K562 (cell line): ENCODE data around the gene CNKSR3. TPM values are rescaled to one million over a fixed set of nuclear protein-coding genes. Genes with fewer than 3 reads are reported as not detected.

ENCODE experiments used
- ATAC-seq: fragments of 200-7000 bp; cut with Tn5 transposase; 3 replicates; pipeline ENCODE4 v1.9.1; 2020; ENCODE audit warnings: moderate library complexity
- BruUV-seq: library from RNA; stranded (reverse); fragments of 400-500 nt; replicated peaks from 2 replicates; lab custom pipeline; 2021; lab: Mats Ljungman, UMichigan
- CTCF ChIA-PET: fragments of 300-600 bp; formaldehyde crosslinking; extraction: SDS; loops from one replicate; lab custom pipeline; 2021; ENCODE audit warnings: low intra/inter-chr PET ratio; lab: Yijun Ruan, JAX
- POLR2A ChIA-PET: fragments of 300-600, 350-650 bp; sonication (Branson Sonifier 250); formaldehyde crosslinking; extraction: SDS; loops from one replicate; lab custom pipeline; 2021; ENCODE audit warnings: antibody characterized with exemption, inconsistent platforms; lab: Yijun Ruan, JAX
- DNase-seq, 4 experiments: peaks; one replicate each; pipeline versions ENCODE4 v3.0.0 to v3.0.0-alpha.2; 2011 to 2018; ENCODE audit warnings: low spot score in 3 of 4, mixed read lengths in 3 of 4; ENCODE audit errors: extremely low read depth in 1 of 4
- FAIRE-seq: peaks from 2 replicates; lab custom pipeline; 2011; peaks lifted over from hg19 to GRCh38; lab: Jason Lieb, UNC
- H2AFZ ChIP-seq: 2 replicates; pipeline ENCODE4 v1.6.0; 2011; ENCODE audit warnings: low read depth, low read length, control low read depth, inconsistent platforms
- H3K27ac ChIP-seq: fragments of 200-600 bp; 3 replicates; pipeline ENCODE4 v1.8.0; 2011; ENCODE audit warnings: low read depth, mild to moderate bottlenecking, control low read depth, inconsistent platforms, low read length, moderate library complexity, mixed read lengths; ENCODE audit errors: extremely low read depth
- H3K27me3 ChIP-seq, 2 experiments: fragments of 300-600 bp in 1 of 2; 2 replicates in 1 of 2; 3 replicates in 1 of 2; pipeline versions ENCODE4 v1.6.0 to v1.8.0; 2011; ENCODE audit warnings: inconsistent platforms in 2 of 2, low read length in 2 of 2, mild to moderate bottlenecking in 1 of 2, mixed read lengths in 1 of 2, moderate library complexity in 1 of 2; ENCODE audit not compliant: control insufficient read depth in 2 of 2, insufficient read depth in 2 of 2
- H3K36me3 ChIP-seq: fragments of 300-600 bp; 3 replicates; pipeline ENCODE4 v1.8.0; 2011; ENCODE audit warnings: mild to moderate bottlenecking, low read length, inconsistent platforms; ENCODE audit not compliant: control insufficient read depth, insufficient read depth
- H3K4me1 ChIP-seq, 2 experiments: fragments of 200-600 bp in 1 of 2; replicated peaks in 1 of 2; 2 replicates in 1 of 2; 3 replicates in 1 of 2; pipeline versions ENCODE4 v1.5.1 to v1.8.0; 2011; ENCODE audit warnings: inconsistent platforms in 2 of 2, low read length in 2 of 2, mild to moderate bottlenecking in 1 of 2, mixed read lengths in 1 of 2, moderate library complexity in 1 of 2; ENCODE audit not compliant: control insufficient read depth in 2 of 2, insufficient read depth in 2 of 2
- H3K4me2 ChIP-seq: 2 replicates; pipeline ENCODE4 v1.6.1; 2011; ENCODE audit warnings: low read length, control low read depth, inconsistent platforms, mixed read lengths; ENCODE audit not compliant: insufficient read depth
- H3K4me3 ChIP-seq: fragments of 200-600 bp; sonication (generic), shearing (Covaris generic); 2 replicates; pipeline ENCODE4 v1.5.1; 2016; ENCODE audit warnings: control low read depth, inconsistent platforms
- H3K79me2 ChIP-seq: fragments of 200-600 bp; 3 replicates; pipeline ENCODE4 v1.8.0; 2011; ENCODE audit warnings: low read length, inconsistent platforms; ENCODE audit not compliant: control insufficient read depth, insufficient read depth
- H3K9ac ChIP-seq, 2 experiments: 2 replicates each; pipeline versions ENCODE4 v1.6.0 to v1.6.1; 2011; ENCODE audit warnings: low read depth in 2 of 2, low read length in 2 of 2, control low read depth in 1 of 2, inconsistent platforms in 1 of 2, mild to moderate bottlenecking in 1 of 2, mixed read lengths in 1 of 2; ENCODE audit not compliant: insufficient read depth in 1 of 2
- H3K9me1 ChIP-seq: one replicate; pipeline ENCODE4 v1.6.0; 2011; ENCODE audit warnings: inconsistent platforms, mild to moderate bottlenecking, low read length, moderate library complexity; ENCODE audit not compliant: control insufficient read depth, insufficient read depth
- H3K9me3 ChIP-seq: replicated peaks from 2 replicates; pipeline ENCODE4 v1.5.1; 2011; ENCODE audit warnings: low read depth, low read length, inconsistent platforms; ENCODE audit not compliant: control insufficient read depth, insufficient read depth
- H4K20me1 ChIP-seq: replicated peaks from 2 replicates; pipeline ENCODE4 v1.6.1; 2011; ENCODE audit warnings: low read length, inconsistent platforms, mixed read lengths; ENCODE audit not compliant: control insufficient read depth, insufficient read depth
- ARID2 ChIP-seq: fragments of 450-650 bp; IDR thresholded peaks from 2 replicates; pipeline ENCODE4 v1.6.1; 2017; ENCODE audit warnings: antibody characterized with exemption, mild to moderate bottlenecking
- CBX3 ChIP-seq, 2 experiments: IDR thresholded peaks; 1 replicate in 1 of 2; 2 replicates in 1 of 2; pipeline ENCODE4 v1.6.1; 2012; ENCODE audit warnings: inconsistent platforms in 2 of 2, low read length in 2 of 2, borderline replicate concordance in 1 of 2, control low read depth in 1 of 2
- CSDE1 ChIP-seq, 2 experiments: fragments of 450-650 bp; IDR thresholded peaks; 2 replicates each; pipeline ENCODE4 v1.6.1; 2016; ENCODE audit warnings: mild to moderate bottlenecking in 1 of 2
- KAT2B ChIP-seq: IDR thresholded peaks from one replicate; pipeline ENCODE4 v1.6.1; 2012; ENCODE audit warnings: low read depth, mild to moderate bottlenecking, control low read depth, inconsistent platforms, low read length, moderate library complexity
- L3MBTL2 ChIP-seq: fragments of 450-650 bp; IDR thresholded peaks from 2 replicates; pipeline ENCODE4 v1.6.1; 2016; ENCODE audit warnings: mild to moderate bottlenecking, moderate library complexity
- MECOM ChIP-seq: fragments of 250-450 bp; sonication (Bioruptor Pico); IDR thresholded peaks from 2 replicates; pipeline ENCODE4 v1.8.0; 2022; ENCODE audit warnings: inconsistent platforms
- MED1 ChIP-seq: sonication (generic); formaldehyde crosslinking; IDR thresholded peaks from 2 replicates; pipeline ENCODE4 v1.8.1; 2023; ENCODE audit warnings: missing genetic modification reagents, borderline replicate concordance
- NFXL1 ChIP-seq: fragments of 450-650 bp; formaldehyde crosslinking; IDR thresholded peaks from 2 replicates; pipeline ENCODE4 v1.4.0; 2021; ENCODE audit warnings: mild to moderate bottlenecking
- RFX5 ChIP-seq: IDR thresholded peaks from 2 replicates; pipeline ENCODE4 v1.6.1; 2011; ENCODE audit warnings: low read depth, mild to moderate bottlenecking, improper control_type of control experiment, low read length
- ZNF695 ChIP-seq: fragments of 450-650 bp; formaldehyde crosslinking; IDR thresholded peaks from 2 replicates; pipeline ENCODE4 v1.4.0; 2020; ENCODE audit warnings: mild to moderate bottlenecking, moderate library complexity
- WGBS: fragments of 100-300 bp; shearing (Covaris generic); methylation state at CpG from one replicate; pipeline ENCODE4 v1.1.6; 2016; ENCODE audit warnings: low coverage, mixed read lengths; ENCODE audit not compliant: insufficient coverage; ENCODE audit errors: missing lambda C conversion rate; 5-methylcytosine and 5-hydroxymethylcytosine counted together
- in situ Hi-C: fragments of 300-500 bp; cut with MboI; formaldehyde crosslinking; loops from 4 replicates; pipeline ENCODE4 v1.15.0; 2018; ENCODE audit warnings: inconsistent platforms, mixed read lengths
- intact Hi-C: fragments of 100-400 bp; cut with micrococcal nuclease; formaldehyde crosslinking; loops from 2 replicates; pipeline ENCODE4 v1.14.2; 2022
- polyA plus RNA-seq, 8 experiments: library from polyadenylated mRNA; depleted of rRNA in 4 of 8; stranded (reverse) in 5 of 8; unstranded in 3 of 8; fragments of >200 nt; fragmentation: Nextera tagmentation in 2 of 8; fragmentation: Illumina TruSeq in 1 of 8; extraction: Ambion mirVana in 2 of 8; extraction: Trizol in 1 of 8; gene quantifications; 2 replicates each; pipeline versions ENCODE4 v1.2.1 to v1.2.3, GENCODE V29; 2011 to 2014; ENCODE audit warnings: inconsistent platforms in 1 of 8, missing spikeins in 1 of 8
- total RNA-seq, 7 experiments: library from RNA; depleted of rRNA in 6 of 7; stranded (reverse); fragments of >200 nt in 6 of 7; fragmentation: Illumina TruSeq in 2 of 7; extraction: Trizol in 2 of 7; gene quantifications; 2 replicates each; pipeline versions ENCODE4 v1.2.1 to v1.2.3, GENCODE V29; 2011 to 2021; ENCODE audit warnings: low replicate concordance in 1 of 7
- TF ChIP-seq, protein P1 (sequence below): fragments of 450-650 bp; IDR thresholded peaks from 2 replicates; pipeline ENCODE4 v1.6.1; 2016; ENCODE audit warnings: missing biosample characterization, missing genetic modification characterization

CNKSR3 gene
- total and polyA plus RNA-seq, 9 of the 15 experiments (the other 6 are each of a cell fraction or from before 2014, with no cell fraction given), result 4.5 to 29.6 (median 9.5) TPM

GRCh38 chr6:154403788-154404187 is 106.7 kb downstream of the CNKSR3 start:
- 69% methylated on average over 4 of the region's 4 CpGs for WGBS
- H2AFZ ChIP-seq, result no peak overlapping the region
- in situ Hi-C loops, result no loop called here
- FAIRE-seq (no peak), DNase-seq (no peak), ATAC-seq (no peak)
- H3K9ac ChIP-seq, result no peak overlapping the region
- ChIA-PET CTCF (no interaction called here), POLR2A (interaction anchor here (1.5 kb wide), 1 partner anchor 10 kb away, joined by 4 read pairs; no protein-coding TSS in a partner anchor)
- H3K4me2 ChIP-seq, result no peak overlapping the region
- H3K27ac ChIP-seq, result no peak overlapping the region
- H3K27me3 ChIP-seq, result no peaks in the 10 kb centered on the region
- BruUV-seq, result no TSS peak
- H3K79me2 ChIP-seq, result no peaks in the 10 kb centered on the region
- H3K4me3 ChIP-seq, result no peak overlapping the region
- no peaks in the 10 kb centered on the region for H3K4me1 ChIP-seq
- H3K9me3 ChIP-seq, result no peaks in the 10 kb centered on the region
- intact Hi-C loops, result no loop called here
- H3K36me3 ChIP-seq, result peaks cover 52% of the 10 kb centered on the region
- no peaks in the 10 kb centered on the region for H3K9me1 ChIP-seq
- TF ChIP-seq L3MBTL2 (no peak), ARID2 (no peak), KAT2B (no peak), ZNF695 (CRISPR knock-in tag) (no peak), RFX5 (no peak), MED1 (CRISPR knock-in tag) (no peak), MECOM (CRISPR knock-in tag) (no peak), NFXL1 (no peak), CSDE1 (IDR thresholded peaks at IDR 0.05) (no peak), CBX3 (IDR thresholded peaks at IDR 0.05; ENCODE audit: borderline replicate concordance in 1 of 2, low read length in 2 of 2) (no peak)
- TF ChIP-seq, protein P1, sequence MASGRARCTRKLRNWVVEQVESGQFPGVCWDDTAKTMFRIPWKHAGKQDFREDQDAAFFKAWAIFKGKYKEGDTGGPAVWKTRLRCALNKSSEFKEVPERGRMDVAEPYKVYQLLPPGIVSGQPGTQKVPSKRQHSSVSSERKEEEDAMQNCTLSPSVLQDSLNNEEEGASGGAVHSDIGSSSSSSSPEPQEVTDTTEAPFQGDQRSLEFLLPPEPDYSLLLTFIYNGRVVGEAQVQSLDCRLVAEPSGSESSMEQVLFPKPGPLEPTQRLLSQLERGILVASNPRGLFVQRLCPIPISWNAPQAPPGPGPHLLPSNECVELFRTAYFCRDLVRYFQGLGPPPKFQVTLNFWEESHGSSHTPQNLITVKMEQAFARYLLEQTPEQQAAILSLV (tag), result no peak
- no peaks in the 10 kb centered on the region for H4K20me1 ChIP-seq
